UCSD-AML1 (cell line): ENCODE results near the gene UBE3B.

ENCODE experiments used
- DNase-seq: peaks from one replicate; lab custom pipeline; 2025; ENCODE audit not compliant: unreplicated experiment; lab: John Stamatoyannopoulos, UW

Gene UBE3B

DNA sequence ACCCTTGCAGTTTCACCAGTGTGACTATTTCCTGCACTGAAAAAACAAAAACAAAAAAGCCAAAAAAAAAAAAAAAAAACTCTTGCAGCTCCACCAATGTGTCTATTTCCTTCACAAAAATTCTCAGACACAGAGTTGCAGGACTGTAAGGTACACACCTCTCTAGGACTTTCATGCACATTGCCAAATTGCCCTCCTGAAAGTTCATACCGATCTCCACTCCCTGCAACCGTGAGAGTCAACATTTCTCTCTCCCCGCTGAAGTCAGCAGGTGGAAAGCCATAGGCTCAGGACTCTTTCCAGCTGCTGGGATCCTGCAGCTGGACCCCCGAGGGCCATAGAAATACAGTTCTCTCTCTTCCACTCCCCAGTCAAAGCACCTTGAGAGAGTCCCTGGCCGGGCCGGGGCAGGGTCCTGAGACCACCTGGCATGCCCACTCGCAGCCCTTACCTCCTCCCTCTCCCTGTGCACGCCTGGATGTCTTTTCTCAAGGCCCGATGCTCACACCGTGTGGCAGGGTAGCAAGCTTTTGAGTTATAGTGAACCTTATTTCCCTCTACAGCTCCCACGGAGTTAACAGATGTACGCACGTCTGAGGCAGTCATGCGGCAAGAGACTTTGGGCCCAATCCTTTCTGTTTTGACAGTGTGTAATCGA lies 72.3 kb downstream of the UBE3B start:
- DNase-seq = no peak

DNA sequence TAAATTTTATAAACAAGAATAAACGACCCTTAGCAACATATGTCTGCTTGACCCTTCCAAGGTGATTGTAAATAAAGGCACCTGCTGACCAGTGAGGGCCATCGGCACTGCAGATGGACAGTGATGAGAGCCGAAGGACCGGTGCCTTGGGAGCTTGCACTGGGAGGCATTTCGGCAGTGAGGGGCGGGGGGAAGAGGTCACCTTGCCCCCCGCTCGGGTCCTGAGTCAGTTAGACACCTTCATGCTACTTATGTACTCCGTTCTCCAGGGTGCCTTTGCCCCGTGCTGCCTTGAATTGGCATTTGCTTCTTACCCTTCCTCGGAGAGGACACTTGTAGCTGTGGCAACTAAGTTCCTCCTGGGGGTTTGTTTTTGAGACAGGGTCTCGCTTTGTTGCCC lies 72.8 kb downstream of the UBE3B start:
- no peak for DNase-seq

DNA sequence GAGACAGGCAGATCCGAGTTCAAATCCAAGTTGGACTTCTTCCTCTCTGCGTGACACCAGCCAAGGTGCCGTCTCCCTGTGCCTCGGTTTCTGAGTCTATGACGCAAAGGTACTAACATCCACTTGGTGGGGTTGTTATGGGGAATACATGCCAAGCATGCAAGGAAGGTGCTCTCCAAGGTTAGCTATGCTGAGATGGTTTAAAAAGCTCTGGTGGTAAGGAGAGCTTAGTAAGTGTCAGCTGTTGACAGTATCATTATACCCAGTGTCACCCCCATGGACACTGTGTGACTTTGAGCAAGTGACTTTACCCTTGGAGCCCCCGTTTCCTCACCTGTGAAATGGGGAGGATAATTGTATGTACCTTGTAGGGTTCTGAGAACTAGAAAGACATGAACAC lies 73.7 kb downstream of the UBE3B start:
- no peak for DNase-seq

DNA sequence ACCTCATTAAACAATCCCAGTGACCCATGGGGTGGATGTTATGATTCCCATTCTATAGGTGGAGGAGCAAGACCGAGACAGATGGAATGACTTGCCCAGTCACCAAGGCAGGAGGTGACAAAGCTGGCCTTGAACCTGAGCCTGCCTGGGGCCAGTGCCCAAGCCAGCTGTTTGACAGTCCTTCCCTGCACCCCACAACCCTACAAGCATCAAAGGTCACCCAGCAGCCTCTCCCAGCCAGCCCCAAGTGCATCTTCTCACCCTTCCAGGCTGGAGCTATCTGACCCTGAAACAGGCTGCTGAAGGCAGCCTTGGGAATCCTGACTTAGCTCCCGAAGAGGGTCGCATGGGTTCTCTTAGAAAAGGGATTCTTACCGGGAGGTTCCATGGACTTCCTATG lies 75.5 kb downstream of the UBE3B start:
- no peak for DNase-seq

DNA sequence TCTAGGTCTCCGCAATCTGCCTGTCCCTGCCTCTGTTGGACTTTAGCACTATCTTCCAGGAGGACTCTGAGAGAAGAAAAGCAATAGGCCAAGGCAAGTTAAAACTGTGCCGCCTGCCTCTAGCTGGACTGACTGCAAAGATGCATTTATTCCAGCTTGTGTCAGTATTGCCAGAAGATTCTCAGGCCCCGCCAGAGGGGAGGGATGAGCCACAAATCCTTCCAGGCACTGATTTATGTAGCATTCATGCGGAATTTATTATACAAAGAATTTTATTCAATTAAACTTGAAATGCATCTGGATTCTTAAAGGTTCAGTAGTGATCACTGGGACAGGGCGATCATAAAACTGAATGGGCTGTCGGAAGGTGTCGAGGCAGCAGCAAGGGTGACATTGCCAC lies 76.0 kb downstream of the UBE3B start:
- DNase-seq = no peak

DNA sequence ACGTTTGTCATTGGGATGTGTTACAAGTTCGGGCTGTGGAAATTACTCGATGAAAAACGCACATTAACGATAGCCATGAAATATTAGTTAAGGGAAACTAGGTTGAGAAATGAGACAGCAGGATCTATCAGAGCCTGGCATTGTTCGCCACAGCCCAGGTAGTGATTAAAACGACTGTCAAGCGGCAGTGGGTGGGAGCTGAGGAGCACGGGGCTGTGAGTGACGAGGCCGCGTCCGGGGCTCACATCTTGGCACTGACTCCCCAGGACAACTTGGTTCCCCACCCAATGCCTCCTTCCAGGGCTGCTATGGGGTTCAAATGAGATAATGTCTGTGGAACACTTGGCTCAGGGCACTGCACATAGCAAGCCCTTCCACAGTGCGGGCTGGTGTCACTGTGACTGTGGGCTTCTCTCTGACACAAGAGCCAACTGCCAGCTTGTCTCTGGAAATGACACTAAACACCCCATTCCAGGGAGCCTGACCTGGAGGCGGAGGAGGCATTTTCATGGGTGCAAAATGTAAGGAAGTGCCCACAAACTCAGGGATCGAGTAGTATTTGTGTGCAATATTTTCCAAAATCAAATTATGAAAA lies 76.6 kb downstream of the UBE3B start:
- DNase-seq = no peak

DNA sequence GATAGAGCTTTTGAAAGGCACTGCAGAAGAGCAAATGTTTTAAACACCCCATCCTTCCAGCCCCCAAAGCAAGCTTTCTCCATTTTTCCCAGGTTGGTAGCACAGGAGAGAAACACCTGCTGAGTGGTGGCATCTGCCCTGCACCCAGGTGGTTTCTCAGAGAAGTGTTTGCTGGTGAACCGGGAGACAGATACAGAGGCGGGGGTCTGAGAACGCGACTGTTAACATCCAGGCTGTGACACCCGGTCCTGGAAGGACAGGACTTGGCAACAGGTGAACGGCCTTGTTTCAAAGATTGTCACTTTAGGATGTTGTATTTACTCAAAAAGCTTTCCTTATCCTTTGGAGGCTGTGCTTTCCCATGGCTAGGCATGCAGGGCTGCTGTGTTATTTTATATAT lies 77.3 kb downstream of the UBE3B start:
- DNase-seq = no peak

DNA sequence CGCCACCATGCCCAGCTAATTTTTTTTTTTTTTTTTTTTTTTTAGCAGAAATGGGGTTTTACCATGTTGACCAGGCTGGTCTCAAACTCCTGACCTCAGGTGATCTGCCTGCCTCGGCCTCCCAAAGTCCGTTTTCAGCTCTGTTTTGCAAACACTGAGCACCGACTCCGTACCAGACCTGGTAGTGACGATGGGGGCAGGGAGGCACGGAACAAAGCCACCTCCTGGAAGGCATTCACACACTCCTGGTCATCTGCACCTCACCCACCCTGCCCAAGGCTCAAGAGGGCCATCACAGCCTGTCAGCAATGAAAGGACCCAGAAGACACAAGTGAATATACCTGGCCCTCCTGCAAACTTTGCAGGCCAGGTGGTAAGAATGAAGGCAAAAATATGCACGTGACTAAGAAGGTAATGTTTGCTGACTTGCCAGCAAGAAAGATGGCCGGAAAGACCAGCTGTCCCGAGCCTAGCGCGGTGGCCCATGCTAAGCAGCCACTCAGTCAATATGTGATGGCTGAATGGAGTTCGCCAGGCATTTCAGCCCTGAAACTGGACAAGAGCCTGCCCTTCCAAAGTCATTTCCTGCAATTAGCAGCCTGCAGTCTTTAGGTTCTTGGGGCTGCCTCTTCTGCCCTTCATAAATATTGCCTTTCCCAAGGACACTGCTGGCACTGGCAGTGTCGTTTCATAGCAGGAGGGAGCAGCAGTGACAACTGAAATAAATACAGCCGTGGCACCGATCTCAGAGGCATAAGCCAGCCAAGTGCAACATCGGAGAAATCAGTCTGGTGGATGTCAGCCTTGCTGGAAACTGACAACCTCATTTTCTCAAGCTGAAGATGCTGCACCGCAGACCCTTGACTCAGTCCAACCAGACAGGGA lies 78.2 kb downstream of the UBE3B start:
- no peak for DNase-seq

DNA sequence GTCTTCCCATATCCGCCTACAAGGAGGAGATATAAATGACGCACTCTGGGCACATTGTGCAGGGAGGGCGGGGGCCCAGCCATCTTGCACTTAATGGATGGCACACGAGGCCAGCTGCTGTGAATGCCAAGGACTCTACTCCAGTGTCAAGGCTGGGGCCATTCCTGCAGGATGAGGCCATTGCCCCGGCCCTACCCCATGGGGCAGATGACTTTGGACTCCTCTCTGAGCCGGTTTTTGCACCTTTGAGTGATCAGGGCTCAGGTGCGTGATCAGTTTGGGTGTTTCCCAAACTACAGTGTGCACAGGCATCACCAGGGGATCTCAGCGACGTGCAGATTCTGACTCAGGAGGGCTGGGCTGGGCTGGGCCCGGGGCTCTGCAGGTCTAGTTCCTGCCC lies 79.8 kb downstream of the UBE3B start:
- DNase-seq = no peak

DNA sequence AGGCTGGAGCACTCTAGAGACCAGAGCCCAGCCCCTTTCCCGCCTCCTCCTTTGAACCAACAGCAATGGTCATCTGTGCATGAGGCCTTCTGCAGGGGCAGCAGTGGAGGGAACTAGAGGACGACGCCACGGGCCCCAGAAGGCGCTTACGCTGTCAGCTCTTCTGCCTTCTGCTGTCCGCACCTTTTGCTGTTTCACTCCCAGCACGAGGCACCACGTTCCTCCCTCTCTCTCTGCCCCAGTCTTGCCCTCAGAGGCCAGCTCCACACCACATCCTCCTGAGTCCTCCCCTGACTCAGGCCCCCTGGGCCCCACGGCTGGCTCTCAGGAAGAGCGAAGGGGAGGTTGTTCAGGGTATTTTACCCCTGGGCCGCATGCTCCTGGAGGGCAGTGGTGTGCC lies 80.4 kb downstream of the UBE3B start:
- DNase-seq = no peak

DNA sequence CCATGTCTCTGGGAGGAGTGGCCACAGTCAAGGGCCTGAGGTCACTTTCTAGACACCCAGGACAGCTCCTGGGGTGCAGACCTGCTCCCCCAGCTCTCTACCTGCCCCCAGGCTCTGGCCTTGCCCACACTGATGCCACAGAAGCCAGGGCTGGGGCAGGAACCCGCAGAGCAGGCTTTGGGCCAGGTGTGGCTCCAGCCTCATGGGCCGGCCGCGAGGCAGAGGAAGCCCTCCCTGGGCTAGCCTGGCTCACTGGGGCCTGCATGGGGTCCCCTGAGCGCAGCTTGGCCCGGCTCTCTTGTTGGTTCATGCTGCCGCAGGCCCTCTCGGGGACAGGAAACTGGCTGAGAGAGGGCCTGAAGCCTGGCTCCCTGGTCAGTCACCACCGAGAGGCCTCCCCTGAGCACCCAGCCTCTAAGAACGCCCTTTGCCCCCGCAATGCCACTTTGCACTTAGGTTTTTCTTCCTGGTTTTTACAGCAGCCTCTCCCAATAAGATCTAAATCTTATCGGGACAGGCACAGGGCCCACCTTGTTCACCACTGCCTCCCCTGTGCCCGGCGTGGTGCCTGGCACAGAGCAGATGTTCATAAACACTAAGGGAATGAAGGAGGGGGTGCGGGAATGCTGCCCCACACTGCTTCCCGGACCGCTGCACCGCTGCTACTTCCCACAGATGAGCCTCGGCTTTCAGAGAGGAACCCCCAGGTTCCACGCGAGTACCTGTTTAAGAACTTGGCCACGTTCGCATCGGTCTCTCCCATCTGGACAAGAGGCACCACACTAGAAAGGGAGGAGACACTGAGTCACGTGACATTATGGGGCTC lies 81.2 kb downstream of the UBE3B start:
- no peak for DNase-seq

DNA sequence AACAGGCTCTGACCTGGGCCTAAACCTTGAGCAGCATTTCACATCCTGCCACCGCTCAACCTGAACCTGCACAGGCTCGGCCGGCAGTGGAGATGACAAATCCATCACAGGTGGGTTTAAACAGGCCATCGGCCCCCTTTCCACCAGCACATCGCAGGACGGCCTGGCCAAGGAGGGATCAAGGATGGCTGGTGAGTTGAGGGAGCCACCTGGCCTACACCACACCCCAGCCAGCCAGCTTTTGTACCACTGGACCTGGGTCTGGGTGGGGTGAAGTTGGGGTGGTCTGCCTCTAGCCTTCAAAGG lies 81.7 kb downstream of the UBE3B start:
- no peak for DNase-seq

DNA sequence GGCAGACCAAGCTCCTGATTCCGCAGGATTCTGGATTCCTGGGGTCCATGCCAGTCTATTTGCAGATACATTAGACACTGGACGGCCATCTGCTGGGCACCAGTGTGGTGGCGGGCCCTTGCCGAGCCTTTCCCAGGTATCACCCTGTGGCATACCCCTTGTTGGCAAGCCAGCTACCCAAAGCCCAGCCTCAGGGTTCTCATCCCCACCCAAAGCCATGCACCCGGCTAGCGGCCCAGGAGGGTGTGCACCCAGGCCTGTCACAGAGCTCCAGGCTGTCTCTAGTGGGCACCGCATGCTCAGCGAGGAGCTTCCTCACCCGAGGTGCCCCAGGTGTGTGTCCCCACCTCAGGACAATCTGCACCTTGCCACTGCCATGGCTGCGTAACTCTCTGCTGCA lies 82.2 kb downstream of the UBE3B start:
- no peak for DNase-seq

DNA sequence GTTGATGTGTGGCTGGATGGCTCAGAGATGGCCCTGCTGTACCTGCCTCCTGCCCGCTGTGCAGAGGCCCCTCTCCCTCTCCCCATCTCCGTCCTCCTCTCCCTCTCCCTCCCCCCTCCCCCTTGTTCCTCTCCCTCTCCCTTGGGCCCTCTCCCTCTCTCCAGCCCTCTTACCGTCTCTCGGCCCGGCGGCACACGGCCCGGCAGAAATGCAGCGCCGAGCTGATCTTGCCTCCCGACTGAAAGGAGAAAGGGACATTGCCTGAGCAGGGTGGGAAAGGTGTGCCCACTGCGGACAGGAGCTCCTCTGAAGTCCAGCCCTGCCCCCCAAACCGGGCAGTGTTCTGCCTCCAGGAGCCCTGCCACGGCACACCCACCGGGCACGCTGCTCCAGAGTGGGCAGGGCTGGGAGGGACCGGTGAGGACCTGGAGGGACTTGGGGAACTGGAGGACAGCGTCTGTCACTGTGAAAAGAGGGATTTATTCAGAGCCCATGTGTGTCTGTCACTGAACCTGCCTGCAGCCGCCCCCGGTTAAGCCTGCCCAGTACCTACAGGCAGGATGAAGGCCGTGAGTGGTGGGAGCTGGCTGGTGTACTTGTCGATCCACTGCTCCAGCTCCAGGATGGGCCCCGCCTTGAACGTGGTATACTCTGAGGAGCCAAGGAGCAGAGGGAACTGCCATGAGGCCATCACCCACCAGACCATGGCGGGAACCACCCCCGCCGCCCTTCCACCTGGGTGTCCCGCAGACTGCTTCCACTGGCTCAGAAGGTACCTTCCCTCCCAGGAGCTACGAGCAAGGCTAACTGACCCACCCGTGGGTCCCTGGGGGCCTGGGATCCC lies 83.7 kb downstream of the UBE3B start:
- no peak for DNase-seq

DNA sequence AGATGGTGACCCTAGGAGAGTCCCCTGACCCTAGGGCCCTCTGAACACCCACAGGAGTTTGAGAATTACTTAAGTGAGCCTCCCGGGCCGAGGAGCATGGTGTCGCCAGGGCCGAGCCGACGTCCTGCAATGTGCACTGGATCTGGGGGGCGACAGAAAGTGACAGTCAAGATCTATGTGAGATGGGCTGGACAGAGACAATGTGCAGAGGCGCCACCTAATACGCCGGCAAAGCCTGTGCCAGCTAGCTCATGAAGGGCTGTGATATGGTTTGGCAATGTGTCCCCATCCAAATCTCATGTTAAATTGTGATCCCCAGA lies 84.2 kb downstream of the UBE3B start:
- no peak for DNase-seq

DNA sequence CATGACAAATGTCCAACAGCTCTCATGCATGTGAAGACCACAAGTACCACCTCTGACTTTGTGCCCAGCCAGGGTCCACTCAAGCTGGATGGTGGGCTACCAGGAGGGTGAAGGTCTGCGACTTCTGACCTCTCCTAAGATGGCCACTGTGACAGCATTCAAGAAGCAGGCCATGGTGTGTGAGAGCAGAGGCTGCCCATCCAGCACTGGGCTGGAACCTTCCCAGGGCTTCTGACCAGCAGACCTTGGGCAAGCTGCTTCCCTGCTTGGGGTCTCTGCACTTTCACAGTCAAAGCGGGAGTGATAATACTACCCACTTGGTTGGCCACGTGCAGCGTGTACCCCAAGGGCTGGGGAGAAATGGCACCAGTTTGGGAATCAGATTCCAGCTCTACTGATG lies 85.4 kb downstream of the UBE3B start:
- DNase-seq = no peak

DNA sequence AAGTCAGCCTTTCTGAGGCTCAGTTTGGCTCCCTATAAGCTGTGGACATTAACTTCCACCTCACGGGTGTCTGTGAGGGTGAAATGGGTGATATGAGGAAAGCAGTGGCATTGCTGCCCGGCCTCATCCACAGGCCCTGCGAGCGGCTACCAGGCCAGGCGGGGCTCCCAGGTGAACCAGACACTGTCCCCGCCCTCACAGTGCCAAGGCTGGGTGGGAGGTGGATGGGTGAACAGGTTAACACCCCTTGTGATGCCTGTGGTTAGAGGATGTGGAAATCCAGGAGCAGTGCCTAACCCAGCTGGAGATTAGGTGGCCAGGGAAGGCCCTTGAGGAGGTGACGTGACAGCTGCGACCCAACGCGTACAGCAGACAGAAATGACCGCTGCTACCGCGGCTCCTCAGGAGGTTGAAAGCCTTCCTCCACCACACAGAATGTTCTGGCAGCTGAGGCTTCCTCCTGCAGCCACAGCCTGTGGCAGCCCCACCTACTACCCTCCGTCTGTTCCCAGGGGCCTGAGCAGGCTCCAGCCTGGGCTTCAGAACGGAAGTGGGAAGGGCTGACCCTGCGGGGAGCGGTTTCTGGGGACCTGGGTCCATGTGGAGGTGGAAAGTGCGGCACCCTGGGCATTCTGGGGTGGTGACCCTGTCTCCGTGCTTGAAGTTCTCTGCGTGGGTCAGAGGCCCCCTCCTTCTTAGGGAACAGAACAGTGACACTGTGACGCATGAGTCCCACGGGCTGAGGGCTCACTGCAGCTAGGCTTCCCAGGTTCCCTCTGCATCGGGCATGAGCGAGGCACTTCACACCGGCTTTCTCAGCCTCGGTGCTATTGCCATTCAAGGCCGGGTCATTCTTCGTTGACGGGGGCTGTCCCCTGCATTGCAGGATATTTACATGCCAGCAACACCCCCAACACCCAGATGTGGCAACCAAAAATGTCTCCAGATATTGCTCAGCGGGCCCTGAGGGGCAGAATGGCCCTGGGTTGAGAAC lies 86.2 kb downstream of the UBE3B start:
- DNase-seq = no peak

DNA sequence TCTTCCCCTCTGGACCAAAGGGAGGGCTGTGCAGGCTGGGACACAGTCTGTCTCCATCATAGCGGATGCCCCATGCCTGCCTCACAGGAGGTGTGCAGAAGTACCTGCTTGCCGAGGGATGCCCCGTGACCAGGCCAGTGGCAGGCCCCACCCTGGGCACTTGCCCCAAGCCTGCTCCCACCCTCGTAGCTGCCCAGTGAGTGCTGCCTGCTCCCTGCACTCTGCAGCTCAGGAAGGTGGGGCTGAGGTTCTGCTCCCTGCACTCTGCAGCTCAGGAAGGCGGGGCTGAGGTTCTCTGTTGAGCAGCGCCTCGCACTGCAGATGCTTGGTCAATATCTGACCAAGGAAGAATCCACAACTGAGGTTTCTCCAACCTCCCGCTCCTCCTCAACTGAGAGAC lies 89.0 kb downstream of the UBE3B start:
- no peak for DNase-seq

DNA sequence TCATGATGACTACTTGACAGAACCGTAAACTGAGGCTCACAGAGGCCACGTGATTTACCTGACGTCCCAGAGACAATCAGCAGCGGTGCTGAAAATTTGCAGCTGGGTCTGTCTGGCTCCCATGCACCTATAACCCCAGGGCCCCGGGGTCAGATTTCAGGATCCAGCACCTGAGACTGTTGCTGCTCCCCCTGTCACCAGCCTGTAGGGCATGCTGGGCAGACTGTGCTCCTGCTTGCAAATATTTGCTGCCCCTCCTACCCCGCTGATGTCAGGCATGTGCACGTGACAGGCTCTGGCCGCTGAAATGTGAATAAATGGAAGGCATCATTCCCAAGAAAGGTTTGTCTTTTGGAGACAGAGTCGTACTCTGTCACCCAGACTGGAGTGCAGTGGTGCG lies 89.9 kb downstream of the UBE3B start:
- DNase-seq = no peak

DNA sequence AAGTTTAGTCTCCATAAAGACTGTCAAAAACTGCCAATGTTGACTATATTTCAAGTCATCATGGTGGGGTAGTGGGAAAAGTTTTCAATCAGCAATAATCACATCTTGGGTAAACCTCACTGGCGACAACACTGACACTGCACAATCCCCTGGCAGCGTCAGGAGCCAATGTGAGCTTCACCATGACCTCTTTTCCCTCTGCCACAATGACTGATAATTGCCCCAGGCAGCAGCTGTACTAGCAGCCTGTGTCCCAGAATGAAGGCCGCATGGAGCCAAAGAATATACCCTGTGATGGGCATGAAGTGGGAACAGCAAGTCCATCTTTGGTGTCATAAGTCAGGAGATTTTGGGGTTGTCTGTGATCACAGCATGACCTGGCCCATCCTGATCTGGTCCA lies 90.5 kb downstream of the UBE3B start:
- DNase-seq = no peak
